Endodermal cell (in vitro differentiated cells): ENCODE measurements around the gene GPC6. TPM values are rescaled to one million over a fixed set of nuclear protein-coding genes. Genes with fewer than 3 reads are reported as not detected.

ENCODE experiments used
- DNase-seq: peaks from one replicate; pipeline ENCODE4 v3.0.0-alpha.2; 2017
- H3K27ac ChIP-seq: 2 replicates; pipeline ENCODE4 v1.5.1; 2013; ENCODE audit warnings: mild to moderate bottlenecking, low read depth, low read length, moderate library complexity
- H3K27me3 ChIP-seq: 2 replicates; pipeline ENCODE4 v1.6.1; 2013; ENCODE audit warnings: mild to moderate bottlenecking, low read length, moderate library complexity; ENCODE audit not compliant: insufficient read depth, control insufficient read depth, poor library complexity, severe bottlenecking
- H3K36me3 ChIP-seq: 2 replicates; pipeline ENCODE4 v1.7.0; 2013; ENCODE audit warnings: mild to moderate bottlenecking, low read length, moderate library complexity; ENCODE audit not compliant: control insufficient read depth, insufficient read depth
- H3K4me1 ChIP-seq: one replicate; pipeline ENCODE4 v1.7.0; 2013; ENCODE audit warnings: low read length; ENCODE audit not compliant: control insufficient read depth, insufficient read depth
- H3K4me3 ChIP-seq: 2 replicates; pipeline ENCODE4 v1.5.1; 2013; ENCODE audit warnings: mild to moderate bottlenecking, low read length, moderate library complexity
- H3K9ac ChIP-seq: 2 replicates; pipeline ENCODE4 v1.6.1; 2013; ENCODE audit warnings: mild to moderate bottlenecking, low read length, moderate library complexity; ENCODE audit not compliant: poor library complexity, severe bottlenecking; ENCODE audit errors: extremely low read depth
- H3K9me3 ChIP-seq: 2 replicates; pipeline ENCODE4 v1.6.1; 2013; ENCODE audit warnings: mild to moderate bottlenecking, low read length, moderate library complexity; ENCODE audit not compliant: control insufficient read depth
- H3K27ac Mint-ChIP-seq: 2 replicates; pipeline ENCODE4 v1.8.0; 2020; ENCODE audit warnings: mixed read lengths
- H3K27me3 Mint-ChIP-seq: 2 replicates; pipeline ENCODE4 v1.8.0; 2021; ENCODE audit warnings: mild to moderate bottlenecking, mixed read lengths; ENCODE audit not compliant: insufficient read depth
- H3K36me3 Mint-ChIP-seq: 2 replicates; pipeline ENCODE4 v1.8.0; 2020; ENCODE audit warnings: low read depth, mixed read lengths
- H3K4me1 Mint-ChIP-seq: 2 replicates; pipeline ENCODE4 v1.8.0; 2020; ENCODE audit warnings: mixed read lengths
- H3K4me3 Mint-ChIP-seq: 2 replicates; pipeline ENCODE4 v1.8.0; 2020; ENCODE audit warnings: mild to moderate bottlenecking, moderate library complexity, mixed read lengths
- H3K9me3 Mint-ChIP-seq: 2 replicates; pipeline ENCODE4 v1.8.0; 2020; ENCODE audit warnings: mild to moderate bottlenecking, mixed read lengths
- CTCF ChIP-seq: fragments of 200-600 bp; sonication (generic); conservative IDR thresholded peaks from 2 replicates; pipeline ENCODE4 v1.5.0; 2021; ENCODE audit warnings: antibody characterized with exemption, mild to moderate bottlenecking
- WGBS, 2 experiments: methylation state at CpG; one replicate each; pipeline versions ENCODE4 v1.1.5 to v1.1.7; 2013; ENCODE audit warnings: missing lambda C conversion rate in 2 of 2, mixed read lengths in 1 of 2; ENCODE audit not compliant: insufficient coverage in 1 of 2, insufficient read length in 1 of 2; 5-methylcytosine and 5-hydroxymethylcytosine counted together
- total RNA-seq, 2 donors: library from RNA; stranded (reverse); fragmentation: NEBNext Ultra II Directional in 1 of 2; extraction: Animal tissue kit (Norgen Biotek cat#: 25700) in 1 of 2; gene quantifications; 2 replicates in 1 of 2; 3 replicates in 1 of 2; pipeline ENCODE4 v1.2.1, GENCODE V29; 2021

GPC6 gene
- total RNA-seq, 2 donors from 2014 or later: 69.6 to 80.4 TPM

GRCh38 chr13:93407551-93407950 is 180.9 kb downstream of the GPC6 start:
- H3K9me3 Mint-ChIP-seq: no peaks in the 10 kb centered on the region

GRCh38 chr13:93409001-93409400 is 182.4 kb downstream of the GPC6 start:
- no peak for TF ChIP-seq CTCF
- Histone ChIP-seq H3K36me3 (peaks cover 8% of the 10 kb centered on the region), H3K27ac (no peak overlapping the region), H3K9ac (no peak overlapping the region), H3K27me3 (no peaks in the 10 kb centered on the region), H3K4me3 (no peak overlapping the region), H3K4me1 (no peaks in the 10 kb centered on the region), H3K9me3 (no peaks in the 10 kb centered on the region)
- peaks cover 6% of the 10 kb centered on the region for H3K4me1 Mint-ChIP-seq
- no peak overlapping the region for H3K4me3 Mint-ChIP-seq
- no peaks in the 10 kb centered on the region for H3K27me3 Mint-ChIP-seq
- no peaks in the 10 kb centered on the region for H3K9me3 Mint-ChIP-seq
- no peak for DNase-seq
- H3K27ac Mint-ChIP-seq: no peak overlapping the region
- 80 to 94% methylated on average over 2 to 3 of the region's 3 CpGs for WGBS, 2 experiments
- no peaks in the 10 kb centered on the region for H3K36me3 Mint-ChIP-seq

More at GRCh38 chr13:93407551-93407950, 180.9 kb downstream of the GPC6 start:
- Histone ChIP-seq H3K9ac (no peak overlapping the region), H3K27me3 (no peaks in the 10 kb centered on the region), H3K36me3 (peaks cover 8% of the 10 kb centered on the region), H3K27ac (no peak overlapping the region), H3K4me3 (no peak overlapping the region), H3K4me1 (no peaks in the 10 kb centered on the region), H3K9me3 (no peaks in the 10 kb centered on the region)
- Mint-ChIP-seq H3K4me1 (peaks cover 1% of the 10 kb centered on the region), H3K27me3 (no peaks in the 10 kb centered on the region), H3K36me3 (no peaks in the 10 kb centered on the region), H3K4me3 (no peak overlapping the region), H3K27ac (no peak overlapping the region)
- no peak for TF ChIP-seq CTCF
- DNase-seq: no peak

GRCh38 chr13:93409816-93410215 is 183.2 kb downstream of the GPC6 start:
- H3K36me3 Mint-ChIP-seq: no peaks in the 10 kb centered on the region
- H3K9me3 Mint-ChIP-seq: no peaks in the 10 kb centered on the region
- DNase-seq: no peak
- no peaks in the 10 kb centered on the region for H3K27me3 Mint-ChIP-seq
- H3K9ac ChIP-seq: no peak overlapping the region
- H3K4me3 ChIP-seq: no peak overlapping the region
- H3K27ac Mint-ChIP-seq: no peak overlapping the region
- H3K27ac ChIP-seq: no peak overlapping the region
- H3K9me3 ChIP-seq: no peaks in the 10 kb centered on the region
- no peaks in the 10 kb centered on the region for H3K4me1 ChIP-seq
- H3K36me3 ChIP-seq: peaks cover 8% of the 10 kb centered on the region
- peaks cover 13% of the 10 kb centered on the region for H3K4me1 Mint-ChIP-seq
- no peaks in the 10 kb centered on the region for H3K27me3 ChIP-seq
- TF ChIP-seq CTCF: no peak
- H3K4me3 Mint-ChIP-seq: no peak overlapping the region
